Measurements from ENCODE around the gene RAB43.

RAB43 gene

GRCh38 chr3:129060276-129061022 lies 61.2 kb downstream of the RAB43 start, which contains the start of gene GP9:
TSS of gene GP9 (plus strand) at chr3:129060779. CDS start at chr3:129061740, 961 bp downstream.
- no peak for DNase-seq

- DNase-seq, result no peak
Measured at GRCh38 chr3:129059311-129059958, 62.2 kb downstream of the RAB43 start.

GRCh38 chr3:129058441-129059200 lies 63.0 kb downstream of the RAB43 start:
- peak in 1 of 2 donors; percentile 15 for DNase-seq

- DNase-seq, result no peak
Measured at GRCh38 chr3:129057249-129057648, 64.4 kb downstream of the RAB43 start.

- DNase-seq, result no peak
Measured at GRCh38 chr3:129056451-129057173, 65.0 kb downstream of the RAB43 start.

- no peak for DNase-seq
Measured at GRCh38 chr3:129054605-129055104, 66.9 kb downstream of the RAB43 start.

GRCh38 chr3:129052675-129053074 lies 68.9 kb downstream of the RAB43 start:
- DNase-seq, result no peak

- no peak for DNase-seq
Measured at GRCh38 chr3:129051871-129052340, 69.7 kb downstream of the RAB43 start.

- no peak for DNase-seq
Measured at GRCh38 chr3:129050556-129051295, 70.9 kb downstream of the RAB43 start.

- DNase-seq, result no peak
Measured at GRCh38 chr3:129047553-129047839, 74.1 kb downstream of the RAB43 start.

GRCh38 chr3:129046732-129047552 lies 74.7 kb downstream of the RAB43 start:
- no peak for DNase-seq

- no peak for DNase-seq
Measured at GRCh38 chr3:129046037-129046731, 75.4 kb downstream of the RAB43 start.

GRCh38 chr3:129045675-129046036 lies 75.9 kb downstream of the RAB43 start:
- peak in 1 of 2 donors; percentile 30 for DNase-seq

- DNase-seq, result no peak
Measured at GRCh38 chr3:129040579-129041300, 80.9 kb downstream of the RAB43 start.

GRCh38 chr3:129040039-129040336 lies 81.6 kb downstream of the RAB43 start:
- DNase-seq, result no peak

GRCh38 chr3:129039271-129040038 lies 82.1 kb downstream of the RAB43 start:
- DNase-seq, result no peak

- no peak for DNase-seq
Measured at GRCh38 chr3:129038121-129038855, 83.3 kb downstream of the RAB43 start.

All from CD4-positive, alpha-beta T cell treated with Interleukin-4 for 1 hour (primary cell).